ENCODE data around the gene EIPR1.

Gene EIPR1

DNA sequence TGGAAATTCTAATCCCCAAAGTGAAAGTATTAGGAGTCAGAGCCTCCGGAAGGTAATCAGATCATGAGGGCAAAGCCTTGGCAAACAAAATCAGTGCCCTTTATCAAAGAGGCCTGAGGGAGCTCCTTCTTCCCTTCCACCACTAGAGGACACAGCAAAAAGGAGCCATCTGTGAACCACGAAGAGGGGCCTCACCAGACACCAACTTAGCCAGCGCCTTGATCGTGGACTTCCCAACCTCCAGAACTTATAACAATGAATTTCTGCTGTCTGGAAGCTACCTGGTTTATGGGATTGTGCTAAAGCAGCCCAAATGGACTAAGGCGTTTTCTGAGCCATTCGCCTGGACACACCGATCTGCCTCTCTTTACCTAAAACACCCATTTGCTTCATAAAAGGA is 133.1 kb downstream of the EIPR1 start:
- no peak for TF ChIP-seq CTCF (IDR thresholded peaks at IDR 0.05; ENCODE audit: control extremely low read depth, extremely low read depth, low read depth, missing control alignments)
- CTCF ChIA-PET = no interaction called here
- no peak for DNase-seq (ENCODE audit: extremely low spot score)
- POLR2A ChIA-PET = no interaction called here

DNA sequence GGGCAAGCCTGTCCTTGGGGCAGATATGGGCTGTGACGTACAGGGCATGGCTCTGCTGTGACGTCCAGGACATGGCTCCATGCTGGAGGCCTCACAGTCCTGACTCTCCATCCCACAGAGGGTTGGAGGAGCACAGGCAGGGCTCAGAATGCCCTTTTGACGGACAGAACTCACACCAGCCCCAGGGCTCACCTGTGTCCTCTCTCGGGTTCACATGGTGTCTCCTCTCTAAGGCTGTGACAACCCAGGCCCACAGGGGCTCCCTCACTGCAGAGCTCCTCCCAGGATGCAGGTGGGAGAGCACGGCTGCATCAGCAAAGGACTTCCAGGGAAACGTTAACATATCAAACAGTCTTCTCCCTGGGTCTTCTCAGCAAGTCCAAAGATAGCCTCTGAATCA is 133.8 kb downstream of the EIPR1 start:
- DNase-seq (ENCODE audit: extremely low spot score) = no peak
- CTCF ChIA-PET = interaction anchor here (1.2 to 1.6 kb wide), 2 partner anchors 23 to 219 kb away, joined by 3 read pairs; no protein-coding TSS in a partner anchor
- TF ChIP-seq CTCF (IDR thresholded peaks at IDR 0.05; ENCODE audit: control extremely low read depth, extremely low read depth, low read depth, missing control alignments) = no peak
- POLR2A ChIA-PET = no interaction called here

DNA sequence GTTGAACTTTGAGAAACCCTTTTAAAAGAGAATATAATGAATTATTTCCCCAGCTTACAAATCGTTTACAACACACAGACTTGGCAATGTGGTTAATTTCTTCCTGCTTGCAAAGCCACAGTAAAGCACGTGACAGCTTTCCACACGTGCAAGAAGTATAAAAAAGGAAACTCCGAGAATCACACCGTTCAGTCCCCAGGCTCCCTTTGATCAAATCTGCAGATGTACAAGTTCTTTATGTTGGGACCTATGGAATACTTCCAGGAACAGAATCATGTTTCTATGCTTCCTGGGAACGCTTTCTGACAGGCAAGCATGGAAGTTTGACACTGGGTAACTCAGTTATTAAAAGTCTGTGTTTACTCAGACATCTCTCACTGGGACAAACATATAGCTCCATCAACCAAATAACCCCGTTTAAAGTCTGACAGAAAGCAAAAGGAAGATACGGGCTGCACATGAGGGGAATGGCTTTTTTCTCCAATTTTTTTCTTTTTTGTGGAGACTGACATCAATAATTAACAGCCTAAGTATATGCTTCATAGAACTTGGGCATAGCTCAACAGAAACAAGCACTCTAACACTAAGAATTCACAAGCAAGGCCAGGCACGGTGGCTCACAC is 134.8 kb downstream of the EIPR1 start:
- no peak for DNase-seq (ENCODE audit: extremely low spot score)
- ChIA-PET CTCF (interaction anchor here (0.7 to 1.6 kb wide), 4 partner anchors 20 to 220 kb away, joined by 3 read pairs; no protein-coding TSS in a partner anchor), POLR2A (interaction anchor here (0.7 kb wide), 1 partner anchor 20 kb away, joined by 3 read pairs; no protein-coding TSS in a partner anchor)
- TF ChIP-seq CTCF (IDR thresholded peaks at IDR 0.05; ENCODE audit: control extremely low read depth, extremely low read depth, low read depth, missing control alignments) = no peak

GRCh38 chr2:3241971-3242746 is 135.5 kb downstream of the EIPR1 start:
- POLR2A ChIA-PET = interaction anchor here (0.7 kb wide), 1 partner anchor 19 kb away, joined by 3 read pairs; no protein-coding TSS in a partner anchor
- CTCF ChIA-PET = interaction anchor here (1.0 to 1.6 kb wide), 3 partner anchors 19 to 24 kb away, joined by 3 to 4 read pairs (median 3); no protein-coding TSS in a partner anchor
- TF ChIP-seq CTCF (IDR thresholded peaks at IDR 0.05; ENCODE audit: control extremely low read depth, extremely low read depth, low read depth, missing control alignments) = no peak
- DNase-seq (ENCODE audit: extremely low spot score) = no peak

DNA sequence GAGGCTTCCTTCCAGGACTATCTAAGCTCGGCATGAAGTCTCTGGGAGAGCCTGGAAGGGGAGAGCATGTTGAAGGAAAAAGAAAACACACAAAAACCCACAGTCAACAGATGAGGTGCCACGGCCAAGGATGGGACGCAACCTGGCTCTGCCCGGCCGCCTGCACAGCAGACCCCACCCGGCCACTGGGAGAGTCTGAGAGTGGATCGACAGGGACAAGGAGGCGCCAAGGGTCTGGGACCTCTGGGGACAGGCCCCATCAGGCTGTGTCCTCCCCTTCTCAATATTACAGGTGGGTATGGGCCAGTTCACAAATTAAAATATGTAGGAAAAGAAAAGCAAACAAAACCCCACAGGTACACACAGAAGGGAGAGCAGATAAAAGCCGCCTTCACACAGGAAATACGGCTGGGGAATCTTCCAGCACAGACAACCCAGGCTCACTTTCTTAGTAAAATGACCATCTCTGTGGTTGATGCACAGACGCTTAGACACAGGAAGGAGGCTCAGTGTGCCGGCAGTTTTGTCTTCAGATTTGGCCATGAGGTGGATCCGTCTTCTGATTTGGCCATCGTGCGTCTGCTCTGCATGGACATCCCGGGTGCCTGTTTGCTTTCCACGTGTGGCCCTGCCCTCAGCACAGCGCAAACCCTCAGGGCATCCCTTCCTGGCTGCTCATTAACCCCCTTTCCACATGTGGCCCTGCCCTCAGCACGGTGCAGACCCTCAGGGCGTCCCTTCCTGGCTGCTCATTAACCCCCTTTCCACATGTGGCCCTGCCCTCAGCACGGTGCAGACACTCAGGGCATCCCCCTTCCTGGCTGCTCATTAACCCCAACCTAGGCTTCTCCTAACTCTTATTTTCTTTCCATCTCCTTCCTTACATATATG is 138.4 kb downstream of the EIPR1 start:
- ChIA-PET CTCF (no interaction called here), POLR2A (no interaction called here)
- DNase-seq (ENCODE audit: extremely low spot score) = peak; percentile 51
- no peak for TF ChIP-seq CTCF (IDR thresholded peaks at IDR 0.05; ENCODE audit: control extremely low read depth, extremely low read depth, low read depth, missing control alignments)
